ENCODE data around the gene RIT1. TPM values are rescaled to one million over a fixed set of nuclear protein-coding genes. Genes with fewer than 3 reads are reported as not detected.
"Not testable (repeated sequence)": the region's sequence is repeated elsewhere in the genome, so short reads cannot be mapped to it uniquely, and the experiment has no call there.

RIT1 gene
- total and polyA plus RNA-seq, 9 donors = 19.2 to 37.0 (median 25.6) TPM

GRCh38 chr1:155934097-155934935, 23.2 kb upstream of the RIT1 start, which contains the start of gene KHDC4:
KHDC4 (minus strand) TSS chr1:155934413; CDS start chr1:155934373, 40 bp downstream.
- under 1% methylated on average over 38 of the region's 50 CpGs for WGBS (ENCODE audit: insufficient coverage)
- H3K4me3 ChIP-seq (ENCODE audit: low read length) = peak within 1 kb of the TSS; percentile 93
- H3K9me3 ChIP-seq (replicated peaks; ENCODE audit: control insufficient read depth, low read depth, low read length) = no peaks in the 10 kb centered on the region
- no peaks in the 10 kb centered on the region for H3K27me3 ChIP-seq (ENCODE audit: control insufficient read depth, insufficient read depth, low read length)
- H3K36me3 ChIP-seq (ENCODE audit: control insufficient read depth, insufficient read depth, low read length) = peaks cover 29% of the 10 kb centered on the region
- peak; percentile 100 for DNase-seq
- H3K27ac ChIP-seq (ENCODE audit: low read length) = peak within 1 kb of the TSS; percentile 96
- peaks cover 30% of the 10 kb centered on the region for H3K4me1 ChIP-seq (ENCODE audit: control insufficient read depth, insufficient read depth, low read length)

- peaks cover 27% of the 10 kb centered on the region for H3K4me1 ChIP-seq (ENCODE audit: control insufficient read depth, insufficient read depth, low read length)
- peak; percentile 24 for DNase-seq
Observed at GRCh38 chr1:155933591-155934096, 22.5 kb upstream of the RIT1 start.

GRCh38 chr1:155932487-155932886, 21.3 kb upstream of the RIT1 start:
- H3K4me1 ChIP-seq (ENCODE audit: control insufficient read depth, insufficient read depth, low read length) = peaks cover 25% of the 10 kb centered on the region
- DNase-seq = no peak
- no peaks in the 10 kb centered on the region for H3K27me3 ChIP-seq (ENCODE audit: control insufficient read depth, insufficient read depth, low read length)
- 100% methylated on average over 1 of the region's 5 CpGs for WGBS (ENCODE audit: insufficient coverage)
- no peaks in the 10 kb centered on the region for H3K9me3 ChIP-seq (replicated peaks; ENCODE audit: control insufficient read depth, low read depth, low read length)
- H3K27ac ChIP-seq (ENCODE audit: low read length) = no peak overlapping the region
- H3K4me3 ChIP-seq (ENCODE audit: low read length) = no peak overlapping the region
- peaks cover 37% of the 10 kb centered on the region for H3K36me3 ChIP-seq (ENCODE audit: control insufficient read depth, insufficient read depth, low read length)

More at GRCh38 chr1:155933591-155934096, 22.5 kb upstream of the RIT1 start:
- H3K9me3 ChIP-seq (replicated peaks; ENCODE audit: control insufficient read depth, low read depth, low read length) = no peaks in the 10 kb centered on the region
- H3K27me3 ChIP-seq (ENCODE audit: control insufficient read depth, insufficient read depth, low read length) = no peaks in the 10 kb centered on the region
- H3K4me3 ChIP-seq (ENCODE audit: low read length) = peak overlapping the region; percentile 93
- H3K27ac ChIP-seq (ENCODE audit: low read length) = peak overlapping the region; percentile 96
- H3K36me3 ChIP-seq (ENCODE audit: control insufficient read depth, insufficient read depth, low read length) = peaks cover 34% of the 10 kb centered on the region
- 2% methylated on average over 8 of the region's 10 CpGs for WGBS (ENCODE audit: insufficient coverage)

GRCh38 chr1:155932081-155932480, 20.9 kb upstream of the RIT1 start:
- no peak for DNase-seq
- Histone ChIP-seq H3K4me3 (ENCODE audit: low read length) (no peak overlapping the region), H3K4me1 (ENCODE audit: control insufficient read depth, insufficient read depth, low read length) (peaks cover 25% of the 10 kb centered on the region), H3K27me3 (ENCODE audit: control insufficient read depth, insufficient read depth, low read length) (no peaks in the 10 kb centered on the region), H3K27ac (ENCODE audit: low read length) (no peak overlapping the region), H3K36me3 (ENCODE audit: control insufficient read depth, insufficient read depth, low read length) (peaks cover 40% of the 10 kb centered on the region), H3K9me3 (replicated peaks; ENCODE audit: control insufficient read depth, low read depth, low read length) (no peaks in the 10 kb centered on the region)
- no CpG with 5 or more reads among the region's 1 CpG for WGBS (ENCODE audit: insufficient coverage)

GRCh38 chr1:155931332-155932038, 20.3 kb upstream of the RIT1 start:
- Histone ChIP-seq H3K36me3 (ENCODE audit: control insufficient read depth, insufficient read depth, low read length) (peaks cover 46% of the 10 kb centered on the region), H3K27ac (ENCODE audit: low read length) (no peak overlapping the region)
- WGBS (ENCODE audit: insufficient coverage) = 100% methylated on average over 1 of the region's 7 CpGs

GRCh38 chr1:155930725-155931124, 19.6 kb upstream of the RIT1 start:
- DNase-seq; H3K4me3 ChIP-seq (ENCODE audit: low read length); H3K9me3 ChIP-seq (replicated peaks; ENCODE audit: control insufficient read depth, low read depth, low read length); H3K27me3 ChIP-seq (ENCODE audit: control insufficient read depth, insufficient read depth, low read length); H3K27ac ChIP-seq (ENCODE audit: low read length): not testable (repeated sequence)
- WGBS (ENCODE audit: insufficient coverage) = 83% methylated on average over 1 of the region's 10 CpGs
- peaks cover 25% of the 10 kb centered on the region for H3K4me1 ChIP-seq (ENCODE audit: control insufficient read depth, insufficient read depth, low read length)
- H3K36me3 ChIP-seq (ENCODE audit: control insufficient read depth, insufficient read depth, low read length) = peaks cover 52% of the 10 kb centered on the region

More at GRCh38 chr1:155931332-155932038, 20.3 kb upstream of the RIT1 start:
- Histone ChIP-seq H3K27me3 (ENCODE audit: control insufficient read depth, insufficient read depth, low read length) (no peaks in the 10 kb centered on the region), H3K4me3 (ENCODE audit: low read length) (no peak overlapping the region), H3K4me1 (ENCODE audit: control insufficient read depth, insufficient read depth, low read length) (peaks cover 25% of the 10 kb centered on the region), H3K9me3 (replicated peaks; ENCODE audit: control insufficient read depth, low read depth, low read length) (no peaks in the 10 kb centered on the region)
- no peak for DNase-seq

- Histone ChIP-seq H3K9me3 (replicated peaks; ENCODE audit: control insufficient read depth, low read depth, low read length) (no peaks in the 10 kb centered on the region), H3K27ac (ENCODE audit: low read length) (no peak overlapping the region), H3K36me3 (ENCODE audit: control insufficient read depth, insufficient read depth, low read length) (peaks cover 68% of the 10 kb centered on the region), H3K4me1 (ENCODE audit: control insufficient read depth, insufficient read depth, low read length) (peaks cover 18% of the 10 kb centered on the region), H3K27me3 (ENCODE audit: control insufficient read depth, insufficient read depth, low read length) (no peaks in the 10 kb centered on the region), H3K4me3 (ENCODE audit: low read length) (no peak overlapping the region)
- WGBS (ENCODE audit: insufficient coverage) = no CpG with 5 or more reads among the region's 5 CpGs
- DNase-seq = no peak
Observed at GRCh38 chr1:155929057-155929456, 17.9 kb upstream of the RIT1 start.

GRCh38 chr1:155925506-155925905, 14.4 kb upstream of the RIT1 start:
- DNase-seq = no peak
- Histone ChIP-seq H3K4me1 (ENCODE audit: control insufficient read depth, insufficient read depth, low read length) (no peaks in the 10 kb centered on the region), H3K36me3 (ENCODE audit: control insufficient read depth, insufficient read depth, low read length) (peaks cover 69% of the 10 kb centered on the region), H3K4me3 (ENCODE audit: low read length) (no peak overlapping the region), H3K9me3 (replicated peaks; ENCODE audit: control insufficient read depth, low read depth, low read length) (no peaks in the 10 kb centered on the region), H3K27ac (ENCODE audit: low read length) (no peak overlapping the region), H3K27me3 (ENCODE audit: control insufficient read depth, insufficient read depth, low read length) (no peaks in the 10 kb centered on the region)
- WGBS (ENCODE audit: insufficient coverage) = 100% methylated on average over 2 of the region's 2 CpGs

- Histone ChIP-seq H3K27me3 (ENCODE audit: control insufficient read depth, insufficient read depth, low read length) (no peaks in the 10 kb centered on the region), H3K4me1 (ENCODE audit: control insufficient read depth, insufficient read depth, low read length) (no peaks in the 10 kb centered on the region), H3K27ac (ENCODE audit: low read length) (no peak overlapping the region), H3K36me3 (ENCODE audit: control insufficient read depth, insufficient read depth, low read length) (peaks cover 73% of the 10 kb centered on the region), H3K4me3 (ENCODE audit: low read length) (no peak overlapping the region), H3K9me3 (replicated peaks; ENCODE audit: control insufficient read depth, low read depth, low read length) (no peaks in the 10 kb centered on the region)
- 100% methylated on average over 2 of the region's 3 CpGs for WGBS (ENCODE audit: insufficient coverage)
- no peak for DNase-seq
Observed at GRCh38 chr1:155920717-155921116, 9.6 kb upstream of the RIT1 start.

- Histone ChIP-seq H3K36me3 (ENCODE audit: control insufficient read depth, insufficient read depth, low read length) (peaks cover 72% of the 10 kb centered on the region), H3K4me1 (ENCODE audit: control insufficient read depth, insufficient read depth, low read length) (no peaks in the 10 kb centered on the region), H3K9me3 (replicated peaks; ENCODE audit: control insufficient read depth, low read depth, low read length) (no peaks in the 10 kb centered on the region), H3K4me3 (ENCODE audit: low read length) (no peak overlapping the region), H3K27ac (ENCODE audit: low read length) (no peak overlapping the region), H3K27me3 (ENCODE audit: control insufficient read depth, insufficient read depth, low read length) (no peaks in the 10 kb centered on the region)
- WGBS (ENCODE audit: insufficient coverage) = no CpG with 5 or more reads among the region's 2 CpGs
- no peak for DNase-seq
Observed at GRCh38 chr1:155919801-155920200, 8.7 kb upstream of the RIT1 start.
